NT2/D1 (cell line): ENCODE results near the gene ZNF766.
A peak's percentile ranks its signal among the peaks of the same experiment; 100 is the strongest.
"Not testable (repeated sequence)": the region's sequence is repeated elsewhere in the genome, so short reads cannot be mapped to it uniquely, and the experiment has no call there.

Experiments used
- DNase-seq: peaks from one replicate; pipeline ENCODE4 v3.0.0-alpha.2; 2011; ENCODE audit warnings: low read depth, low spot score
- H3K27me3 ChIP-seq: 2 replicates; pipeline ENCODE4 v1.6.0; 2011; ENCODE audit warnings: mild to moderate bottlenecking; ENCODE audit not compliant: insufficient read length, insufficient read depth
- H3K36me3 ChIP-seq: 2 replicates; pipeline ENCODE4 v1.6.1; 2011; ENCODE audit warnings: mild to moderate bottlenecking, low read length, mixed read lengths; ENCODE audit not compliant: insufficient read depth, insufficient read length
- H3K4me1 ChIP-seq: 2 replicates; pipeline ENCODE4 v1.5.1; 2011; ENCODE audit not compliant: insufficient read depth, insufficient read length
- H3K4me3 ChIP-seq: 2 replicates; pipeline ENCODE4 v1.5.1; 2011; ENCODE audit warnings: low read depth; ENCODE audit not compliant: insufficient read length
- H3K9ac ChIP-seq: 2 replicates; pipeline ENCODE4 v1.6.0; 2011; ENCODE audit warnings: low read depth; ENCODE audit not compliant: insufficient read length
- H3K9me3 ChIP-seq: 2 replicates; pipeline ENCODE4 v1.5.1; 2011; ENCODE audit warnings: mild to moderate bottlenecking, low read length; ENCODE audit not compliant: insufficient read depth
- SUZ12 ChIP-seq: IDR thresholded peaks from 2 replicates; pipeline ENCODE4 v1.6.1; 2011; ENCODE audit not compliant: insufficient read length, insufficient read depth; ENCODE audit errors: extremely low read depth
- YY1 ChIP-seq: IDR thresholded peaks from 2 replicates; pipeline ENCODE4 v1.6.1; 2011; ENCODE audit not compliant: insufficient read length, insufficient read depth
- ZNF274 ChIP-seq: IDR thresholded peaks from 2 replicates; pipeline ENCODE4 v1.6.1; 2011; ENCODE audit warnings: mild to moderate bottlenecking, low read depth, low read length

The ZNF766 gene

GRCh38 chr19:52244021-52244420 is 25.4 kb upstream of the ZNF766 start:
- DNase-seq: no peak
- Histone ChIP-seq H3K9me3 (no peaks in the 10 kb centered on the region), H3K4me1 (no peaks in the 10 kb centered on the region), H3K9ac (no peak overlapping the region), H3K27me3 (no peaks in the 10 kb centered on the region), H3K36me3 (no peaks in the 10 kb centered on the region), H3K4me3 (no peak overlapping the region)
- no peak for TF ChIP-seq YY1
- TF ChIP-seq SUZ12: no peak
- no peak for TF ChIP-seq ZNF274

DNA sequence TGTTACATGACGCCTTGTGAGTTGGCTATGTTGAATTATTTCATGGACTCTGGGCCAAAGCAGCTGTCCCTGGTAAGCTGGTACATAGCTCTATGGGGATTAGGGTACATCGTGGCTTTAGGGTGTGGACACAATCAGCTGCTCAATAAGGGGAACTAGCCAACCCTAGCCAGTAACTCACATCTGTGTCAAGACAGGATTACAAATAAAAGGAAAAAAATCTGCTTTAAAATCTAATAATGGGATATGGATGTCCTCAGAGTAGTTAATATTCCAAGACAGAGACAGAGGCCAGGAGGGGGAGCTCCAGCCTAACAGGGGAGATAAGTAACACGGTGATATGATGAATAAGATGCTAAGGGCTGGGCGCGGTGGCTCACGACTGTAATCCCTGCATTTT is 21.1 kb upstream of the ZNF766 start:
- DNase-seq: no peak
- no peaks in the 10 kb centered on the region for H3K27me3 ChIP-seq
- no peak overlapping the region for H3K9ac ChIP-seq
- H3K4me3 ChIP-seq: no peak overlapping the region
- no peak for TF ChIP-seq ZNF274
- no peak for TF ChIP-seq YY1
- TF ChIP-seq SUZ12: no peak
- H3K9me3 ChIP-seq: no peaks in the 10 kb centered on the region
- H3K36me3 ChIP-seq: no peaks in the 10 kb centered on the region
- no peaks in the 10 kb centered on the region for H3K4me1 ChIP-seq

- H3K36me3 ChIP-seq: no peaks in the 10 kb centered on the region
- no peak overlapping the region for H3K9ac ChIP-seq
- no peaks in the 10 kb centered on the region for H3K27me3 ChIP-seq
- no peaks in the 10 kb centered on the region for H3K4me1 ChIP-seq
- TF ChIP-seq YY1: no peak
- no peak for TF ChIP-seq SUZ12
- no peak for TF ChIP-seq ZNF274
- H3K9me3 ChIP-seq: no peaks in the 10 kb centered on the region
- no peak for DNase-seq
- H3K4me3 ChIP-seq: no peak overlapping the region
Observed at GRCh38 chr19:52258426-52258825, 11.0 kb upstream of the ZNF766 start.

DNA sequence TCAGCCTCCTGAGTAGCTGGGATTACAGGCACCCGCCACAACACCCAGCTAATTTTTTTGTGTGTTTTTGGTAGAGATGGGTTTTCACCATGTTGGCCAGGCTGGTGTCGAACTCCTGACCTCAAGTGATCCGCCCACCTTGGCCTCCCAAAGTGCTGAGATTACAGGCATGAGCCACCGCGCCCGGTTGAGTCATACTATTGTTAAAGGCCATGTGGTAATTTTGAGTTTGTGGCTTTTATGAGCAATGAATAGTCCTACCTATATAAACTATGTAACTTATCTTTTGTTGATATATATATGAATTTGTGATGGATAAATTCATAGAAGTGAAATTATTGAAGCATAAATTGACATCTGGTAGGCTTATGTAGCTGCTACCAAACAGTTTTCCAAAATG is 3.8 kb upstream of the ZNF766 start:
- H3K9ac ChIP-seq, H3K9me3 ChIP-seq, H3K4me1 ChIP-seq, H3K27me3 ChIP-seq, DNase-seq, H3K4me3 ChIP-seq, H3K36me3 ChIP-seq: not testable (repeated sequence)

DNA sequence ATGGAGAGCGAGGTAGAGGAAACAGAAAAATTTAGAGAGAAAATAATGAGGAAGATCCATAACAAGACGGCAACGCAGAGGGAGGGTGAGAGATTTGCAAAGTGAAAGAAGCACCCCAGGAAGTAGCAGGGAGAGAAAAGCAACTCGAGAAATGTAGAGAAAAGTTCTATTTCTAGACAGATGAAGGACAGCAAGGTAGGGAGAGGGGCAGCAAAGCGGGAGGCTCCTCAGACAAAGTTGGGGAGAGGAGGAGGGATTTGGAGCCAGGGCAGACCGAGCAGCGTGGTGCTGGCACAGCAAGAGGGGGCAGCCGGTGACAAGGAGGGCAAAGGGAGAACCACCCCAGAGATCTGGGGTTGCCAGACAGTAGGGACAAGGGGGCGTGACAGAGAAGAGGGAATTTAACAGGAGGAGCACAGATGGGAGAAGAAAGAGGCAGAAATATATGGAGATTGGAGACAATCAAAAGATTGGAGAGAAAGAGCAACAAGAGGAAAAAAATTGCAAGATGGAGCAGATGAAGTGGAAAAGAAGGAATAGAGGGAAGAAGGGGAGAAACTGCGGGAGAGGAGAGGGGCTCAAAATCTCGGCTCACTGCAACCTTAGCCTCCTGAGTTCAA is 989 bp downstream of the ZNF766 start:
- Histone ChIP-seq H3K9ac (peak overlapping the region; percentile 89), H3K4me3 (peak overlapping the region; percentile 87), H3K9me3 (peaks cover 18% of the 10 kb centered on the region), H3K36me3 (peaks cover 30% of the 10 kb centered on the region), H3K4me1 (no peaks in the 10 kb centered on the region), H3K27me3 (no peaks in the 10 kb centered on the region)
- no peak for DNase-seq
- no peak for TF ChIP-seq ZNF274
- TF ChIP-seq SUZ12: no peak
- TF ChIP-seq YY1: no peak

DNA sequence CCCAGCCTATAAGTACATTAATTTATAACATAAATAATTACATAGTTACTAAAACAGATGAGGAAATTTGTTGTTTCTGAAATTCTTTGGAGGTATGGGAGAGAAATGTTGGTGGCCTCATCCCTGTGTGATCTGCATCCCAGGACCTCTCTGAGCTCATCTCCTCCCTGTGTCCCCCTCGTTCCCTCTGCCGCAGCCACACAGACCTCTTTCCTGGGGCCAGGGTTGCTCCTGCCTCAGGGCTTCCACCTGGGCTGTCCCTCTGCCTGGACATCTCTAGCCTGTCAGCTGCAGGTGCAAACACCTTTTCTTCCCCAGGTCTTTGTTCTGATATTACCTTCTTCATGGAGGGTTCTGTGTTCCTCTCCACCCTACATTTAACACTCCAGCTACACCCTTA is 3.9 kb downstream of the ZNF766 start:
- H3K9me3 ChIP-seq: peaks cover 18% of the 10 kb centered on the region
- no peak for DNase-seq
- H3K9ac ChIP-seq: no peak overlapping the region
- no peaks in the 10 kb centered on the region for H3K27me3 ChIP-seq
- H3K36me3 ChIP-seq: peaks cover 33% of the 10 kb centered on the region
- TF ChIP-seq YY1: no peak
- H3K4me3 ChIP-seq: no peak overlapping the region
- no peaks in the 10 kb centered on the region for H3K4me1 ChIP-seq

GRCh38 chr19:52274191-52274590 is 4.8 kb downstream of the ZNF766 start:
- H3K9me3 ChIP-seq: peaks cover 18% of the 10 kb centered on the region
- no peak for TF ChIP-seq SUZ12
- TF ChIP-seq ZNF274: no peak
- no peak for TF ChIP-seq YY1
- no peaks in the 10 kb centered on the region for H3K4me1 ChIP-seq
- no peak overlapping the region for H3K9ac ChIP-seq
- H3K36me3 ChIP-seq: peaks cover 33% of the 10 kb centered on the region
- no peak overlapping the region for H3K4me3 ChIP-seq
- H3K27me3 ChIP-seq: no peaks in the 10 kb centered on the region
- DNase-seq: no peak

DNA sequence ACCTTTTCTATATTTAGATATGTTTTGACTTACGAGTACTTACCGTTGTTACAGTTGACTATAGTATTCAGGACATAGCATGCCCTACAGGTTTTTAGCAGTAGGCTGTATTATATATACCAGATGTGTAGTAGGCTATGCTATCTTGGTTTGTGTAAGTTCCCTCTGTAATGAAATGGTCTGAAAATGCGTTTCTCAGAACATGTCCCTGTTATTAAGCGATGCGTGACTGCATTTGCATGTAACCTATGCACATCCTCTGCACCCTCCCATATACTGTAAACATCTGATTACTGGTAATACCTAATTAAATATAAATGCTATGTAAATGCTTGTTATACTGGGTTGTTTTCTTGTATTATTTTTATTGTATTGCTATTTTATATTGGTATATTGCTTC is 6.6 kb downstream of the ZNF766 start:
- TF ChIP-seq YY1 (no peak), ZNF274 (no peak), SUZ12 (no peak)
- H3K4me3 ChIP-seq: no peak overlapping the region
- H3K9ac ChIP-seq: no peak overlapping the region
- no peaks in the 10 kb centered on the region for H3K4me1 ChIP-seq
- H3K36me3 ChIP-seq: peaks cover 33% of the 10 kb centered on the region
- H3K9me3 ChIP-seq: peaks cover 18% of the 10 kb centered on the region
- DNase-seq: no peak
- H3K27me3 ChIP-seq: no peaks in the 10 kb centered on the region
